Measurements from ENCODE around the gene QSOX2. TPM values are rescaled to one million over a fixed set of nuclear protein-coding genes. Genes with fewer than 3 reads are reported as not detected.
A peak's percentile ranks its signal among the peaks of the same experiment; 100 is the strongest.

The QSOX2 gene
- total RNA-seq, 4 donors from 2014 or later = 3.4 to 7.2 (median 5.2) TPM

GRCh38 chr9:136285501-136286358 is 40.1 kb upstream of the QSOX2 start:
- peaks cover 0 to 11% (median 0%) of the 10 kb centered on the region in 3 donors for H3K4me1 ChIP-seq
- H3K4me3 ChIP-seq = no peak overlapping the region
- no peak overlapping the region for H3K27ac ChIP-seq
- whole genome bisulfite sequencing, 2 donors (ENCODE audit: low coverage in 1 of 2) = 80% methylated on average over 1 of the region's 28 CpGs; no CpG with 5 or more reads in 1 of the 2 donors
- TF ChIP-seq POLR2AphosphoS5 (IDR thresholded peaks at IDR 0.05) (no peak), EP300 (IDR thresholded peaks at IDR 0.05) (no peak), POLR2A (IDR thresholded peaks at IDR 0.05) (no peak), CTCF (IDR thresholded peaks at IDR 0.05) (no peak)
- H3K9me3 ChIP-seq = no peaks in the 10 kb centered on the region
- no peaks in the 10 kb centered on the region for H3K36me3 ChIP-seq
- no peak for ATAC-seq
- peaks cover 90% of the 10 kb centered on the region for H3K27me3 ChIP-seq

DNA sequence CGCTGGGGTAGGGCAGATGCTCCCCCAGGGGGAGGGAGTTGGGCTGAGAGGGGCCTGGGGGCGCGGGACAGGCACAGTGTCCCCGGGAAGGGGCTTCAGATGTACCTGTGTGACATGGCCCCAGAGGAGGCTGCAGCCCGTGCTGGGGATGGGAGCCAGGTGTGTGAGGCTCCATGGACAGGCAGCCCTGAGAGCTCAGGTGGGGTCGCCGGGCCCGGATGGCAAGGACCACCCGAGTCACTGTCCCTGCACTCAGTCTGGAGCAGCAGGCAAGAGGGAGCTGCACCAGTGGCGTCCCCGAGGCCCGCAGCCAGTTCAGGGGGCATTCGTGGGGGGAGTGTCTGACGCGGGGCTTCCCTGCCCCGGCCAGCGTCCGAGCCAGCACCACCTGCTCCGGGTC is 39.3 kb upstream of the QSOX2 start:
- Histone ChIP-seq H3K4me3 (no peak overlapping the region), H3K27ac (no peak overlapping the region), H3K36me3 (no peaks in the 10 kb centered on the region), H3K9me3 (no peaks in the 10 kb centered on the region), H3K27me3 (peaks cover 90% of the 10 kb centered on the region), H3K4me1 (peaks cover 0 to 11% (median 0%) of the 10 kb centered on the region in 3 donors)
- no CpG with 5 or more reads among the region's 19 CpGs for WGBS, 2 donors (ENCODE audit: low coverage in 1 of 2)
- TF ChIP-seq POLR2A (IDR thresholded peaks at IDR 0.05) (no peak), POLR2AphosphoS5 (IDR thresholded peaks at IDR 0.05) (no peak), EP300 (IDR thresholded peaks at IDR 0.05) (no peak), CTCF (IDR thresholded peaks at IDR 0.05) (no peak)
- no peak for ATAC-seq

- Histone ChIP-seq H3K27me3 (peaks cover 91% of the 10 kb centered on the region), H3K9me3 (no peaks in the 10 kb centered on the region), H3K27ac (no peak overlapping the region), H3K4me1 (peaks cover 0 to 11% (median 0%) of the 10 kb centered on the region in 3 donors), H3K36me3 (no peaks in the 10 kb centered on the region), H3K4me3 (no peak overlapping the region)
- no CpG with 5 or more reads among the region's 22 CpGs for WGBS, 2 donors (ENCODE audit: low coverage in 1 of 2)
- ATAC-seq = no peak
- TF ChIP-seq POLR2A (IDR thresholded peaks at IDR 0.05) (no peak), CTCF (IDR thresholded peaks at IDR 0.05) (no peak), EP300 (IDR thresholded peaks at IDR 0.05) (no peak), POLR2AphosphoS5 (IDR thresholded peaks at IDR 0.05) (no peak)
These were observed 38.7 kb upstream of the QSOX2 start for GRCh38 chr9:136284311-136284710.

DNA sequence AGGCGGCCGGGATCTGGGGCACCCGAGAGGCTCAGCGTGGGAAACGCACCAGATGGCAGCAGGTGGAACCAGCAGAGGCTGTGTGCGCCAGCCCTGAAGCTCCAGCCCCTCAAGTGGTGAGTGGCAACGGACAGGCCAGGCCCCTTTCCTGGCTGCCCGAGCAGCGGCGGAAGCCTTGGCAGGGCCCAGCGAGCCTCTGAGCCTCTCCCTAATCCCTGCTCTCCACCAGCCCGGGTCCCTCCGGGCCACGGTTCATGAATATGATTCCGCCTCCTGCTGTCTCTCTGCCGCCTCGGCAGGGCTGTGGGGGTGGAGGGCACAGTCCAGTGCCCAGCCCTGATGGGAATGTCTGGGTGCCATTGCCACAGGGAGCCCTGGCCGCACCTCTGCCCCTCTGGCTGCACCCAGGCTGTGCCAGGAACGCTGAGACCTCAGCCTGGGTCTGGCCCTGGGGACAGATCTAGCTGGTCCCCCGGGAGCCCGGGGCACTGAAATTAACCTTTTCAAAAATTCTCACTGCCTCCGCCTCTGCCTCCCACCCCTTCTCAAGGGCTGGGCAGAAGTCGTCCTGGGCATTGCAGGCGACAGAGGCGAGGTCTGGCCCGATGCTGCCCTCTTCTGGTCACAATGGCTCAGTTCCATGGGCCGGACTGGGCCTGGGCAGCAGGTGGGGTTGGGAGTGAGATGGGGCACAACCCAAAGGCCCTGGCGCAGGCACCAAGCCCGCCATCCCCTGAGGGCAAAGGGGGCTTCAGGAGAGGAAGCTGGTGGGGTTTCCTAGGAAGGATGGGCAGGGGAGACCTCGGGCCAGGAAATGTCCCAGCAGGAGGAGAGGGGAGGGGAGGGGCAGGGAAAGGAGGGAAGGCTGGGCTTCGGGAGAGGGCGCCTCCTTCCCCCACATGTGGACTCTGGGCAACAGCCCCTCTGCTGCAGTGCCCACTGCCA is 38.0 kb upstream of the QSOX2 start:
- 6% methylated on average over 15 of the region's 32 CpGs; no CpG with 5 or more reads in 1 of the 2 donors for WGBS, 2 donors (ENCODE audit: low coverage in 1 of 2)
- Histone ChIP-seq H3K4me1 (peaks cover 0 to 11% (median 0%) of the 10 kb centered on the region in 3 donors), H3K27ac (no peak overlapping the region), H3K27me3 (peaks cover 93% of the 10 kb centered on the region), H3K36me3 (no peaks in the 10 kb centered on the region), H3K4me3 (peak overlapping the region in 1 of 2 donors; percentile 36), H3K9me3 (no peaks in the 10 kb centered on the region)
- ATAC-seq = peak; percentile 92
- peak in 3 of 4 experiments; percentile 69 to 88 (median 80) for TF ChIP-seq CTCF (IDR thresholded peaks at IDR 0.05)
- no peak for TF ChIP-seq POLR2AphosphoS5 (IDR thresholded peaks at IDR 0.05)
